ENCODE measurements around the gene PCNP. TPM values are rescaled to one million over a fixed set of nuclear protein-coding genes. Genes with fewer than 3 reads are reported as not detected.

PCNP gene
- total and polyA plus RNA-seq, 9 of the 15 experiments (the other 6 are each of a cell fraction or from before 2014, with no cell fraction given): 54.3 to 170 (median 150) TPM

- TF ChIP-seq ZBTB11 (CRISPR knock-in tag; IDR thresholded peaks at IDR 0.05): 0 out of 6 replicates have a peak, but pooled peaks of 1 of the 3 experiments have one; percentile 10
- peak; percentile 70; the same call in 1 of the 2 replicates for TF ChIP-seq GTF2E2 (tag; IDR thresholded peaks at IDR 0.05)
- 0 out of 2 replicates have a peak, but pooled peaks have one; percentile 33 for TF ChIP-seq PKNOX1 (IDR thresholded peaks at IDR 0.05)
- 0 out of 2 replicates have a peak, but pooled peaks have one; percentile 1 for TF ChIP-seq MTA3 (IDR thresholded peaks at IDR 0.05; ENCODE audit: borderline replicate concordance)
- 0 out of 2 replicates have a peak, but pooled peaks have one; percentile 21 for TF ChIP-seq RBFOX2 (IDR thresholded peaks at IDR 0.05; ENCODE audit: low read depth, low read length)
- TF ChIP-seq RBBP5 (IDR thresholded peaks at IDR 0.05; ENCODE audit: borderline replicate concordance, insufficient read depth, low read length, poor library complexity, severe bottlenecking): peak; percentile 4
- no peak for TF ChIP-seq SNRNP70 (optimal IDR thresholded peaks at IDR 0.05; ENCODE audit: low read depth, low read length)
- no peak for TF ChIP-seq ZNF232 (CRISPR knock-in tag; IDR thresholded peaks at IDR 0.05)
- no peak for TF ChIP-seq MAFK (IDR thresholded peaks at IDR 0.05; ENCODE audit: low read length)
- no peak for TF ChIP-seq JUND (IDR thresholded peaks at IDR 0.05; ENCODE audit: borderline replicate concordance, low read depth, low read length)
- TF ChIP-seq JUND (tag; IDR thresholded peaks at IDR 0.05; ENCODE audit: borderline replicate concordance, low read depth, low read length): peak; percentile 8; the same call in 1 of the 3 replicates
- TF ChIP-seq YY1 (IDR thresholded peaks at IDR 0.05; ENCODE audit: borderline replicate concordance in 1 of 3, control insufficient read depth in 1 of 3, extremely low read depth in 1 of 3, insufficient read depth in 3 of 3, insufficient read length in 1 of 3, insufficient replicate concordance in 2 of 3, low read depth in 1 of 3, low read length in 2 of 3): peak in 1 of 3 experiments; percentile 60
- peak; percentile 57 for TF ChIP-seq POLR2B (IDR thresholded peaks at IDR 0.05; ENCODE audit: low read depth, partially characterized antibody)
- TF ChIP-seq TBP (optimal IDR thresholded peaks at IDR 0.05; ENCODE audit: low read depth, low read length): peak; percentile 32
- peak; percentile 17 for TF ChIP-seq MEIS2 (IDR thresholded peaks at IDR 0.05; ENCODE audit: partially characterized antibody)
- 0 out of 2 replicates have a peak, but pooled peaks have one; percentile 42 for TF ChIP-seq POLR2H (tag; IDR thresholded peaks at IDR 0.05; ENCODE audit: low read depth)
- peak; percentile 81 to 84 for TF ChIP-seq NRF1 (conservative IDR thresholded peaks at IDR 0.05 in 1 of 2, IDR thresholded peaks at IDR 0.05 in 1 of 2)
- TF ChIP-seq TAF9B (IDR thresholded peaks at IDR 0.05; ENCODE audit: partially characterized antibody): peak; percentile 26
These were observed 60.7 kb downstream of the PCNP start (continued) for GRCh38 chr3:101634591-101635196.

Measured in K562 (cell line).